Islet precursor cell (in vitro differentiated cells): ENCODE data around the gene SCFD2.
"Not testable (repeated sequence)": the region's sequence is repeated elsewhere in the genome, so short reads cannot be mapped to it uniquely, and the experiment has no call there.

Experiments used
- DNase-seq: peaks from one replicate; pipeline ENCODE4 v3.0.0-alpha.2; 2018

Gene SCFD2

GRCh38 chr4:53040851-53041250 is 325.0 kb downstream of the SCFD2 start:
- DNase-seq = no peak

- no peak for DNase-seq
These were observed 325.4 kb downstream of the SCFD2 start for GRCh38 chr4:53040459-53040815.

- no peak for DNase-seq
These were observed 326.0 kb downstream of the SCFD2 start for GRCh38 chr4:53039741-53040458.

GRCh38 chr4:53037892-53038291 is 328.0 kb downstream of the SCFD2 start:
- DNase-seq = no peak

GRCh38 chr4:53032908-53033307 is 333.0 kb downstream of the SCFD2 start:
- DNase-seq = not testable (repeated sequence)

GRCh38 chr4:53026233-53026632 is 339.6 kb downstream of the SCFD2 start:
- DNase-seq = peak; percentile 74

- DNase-seq = no peak
These were observed 342.1 kb downstream of the SCFD2 start for GRCh38 chr4:53023677-53024299.

GRCh38 chr4:53022513-53023100 is 343.3 kb downstream of the SCFD2 start:
- no peak for DNase-seq

- DNase-seq = no peak
These were observed 343.9 kb downstream of the SCFD2 start for GRCh38 chr4:53021754-53022512.

GRCh38 chr4:53019485-53020382 is 346.1 kb downstream of the SCFD2 start:
- peak; percentile 81 for DNase-seq

- no peak for DNase-seq
These were observed 347.4 kb downstream of the SCFD2 start for GRCh38 chr4:53018471-53018870.

- DNase-seq = no peak
These were observed 349.6 kb downstream of the SCFD2 start for GRCh38 chr4:53016099-53016820.

- peak; percentile 63 for DNase-seq
These were observed 350.2 kb downstream of the SCFD2 start for GRCh38 chr4:53015681-53016080.

GRCh38 chr4:53014881-53015280 is 351.0 kb downstream of the SCFD2 start:
- no peak for DNase-seq

GRCh38 chr4:53013873-53014775 is 351.7 kb downstream of the SCFD2 start:
- no peak for DNase-seq

- DNase-seq = no peak
These were observed 353.1 kb downstream of the SCFD2 start for GRCh38 chr4:53012738-53013137.

GRCh38 chr4:53011259-53011905 is 354.5 kb downstream of the SCFD2 start:
- no peak for DNase-seq

GRCh38 chr4:53010318-53010717 is 355.5 kb downstream of the SCFD2 start:
- no peak for DNase-seq

GRCh38 chr4:53009824-53010223 is 356.0 kb downstream of the SCFD2 start:
- DNase-seq = no peak

GRCh38 chr4:53007024-53007423 is 358.8 kb downstream of the SCFD2 start:
- no peak for DNase-seq
